Measurements from ENCODE around the gene KPNA1.

KPNA1 gene

GRCh38 chr3:122514123-122515019 lies at the start of gene KPNA1:
Gene KPNA1 (minus strand): TSS chr3:122514939. CDS start chr3:122496565, 18,374 bp downstream.
- peaks cover 39% of the 10 kb centered on the region for H3K4me1 Mint-ChIP-seq
- no peak for TF ChIP-seq CTCF (IDR thresholded peaks at IDR 0.05; ENCODE audit: unreplicated experiment in 3 of 3)
- H3K36me3 Mint-ChIP-seq (ENCODE audit: low read depth) = peaks cover 18% of the 10 kb centered on the region
- peak within 1 kb of the TSS; percentile 72 to 91 (median 90) for H3K27ac Mint-ChIP-seq
- peak within 1 kb of the TSS; percentile 90 to 95 (median 90) for H3K4me3 Mint-ChIP-seq
- H3K27me3 Mint-ChIP-seq (ENCODE audit: low read depth) = no peaks in the 10 kb centered on the region
- no peaks in the 10 kb centered on the region for H3K9me3 Mint-ChIP-seq

GRCh38 chr3:122564155-122564912 lies 49.6 kb upstream of the KPNA1 start, which contains the start of the genes DTX3L and PARP9:
Gene DTX3L (plus strand): TSS chr3:122564338. CDS start chr3:122564427, 89 bp downstream.
Gene PARP9 (minus strand): TSS chr3:122564300. CDS start chr3:122559620, 4,680 bp downstream.
- Mint-ChIP-seq H3K27ac (peak within 1 kb of the TSS; percentile 87 to 95 (median 88)), H3K4me1 (peaks cover 32% of the 10 kb centered on the region), H3K36me3 (ENCODE audit: low read depth) (peaks cover 3% of the 10 kb centered on the region), H3K4me3 (peak within 1 kb of the TSS; percentile 82 to 84 (median 83)), H3K9me3 (no peaks in the 10 kb centered on the region), H3K27me3 (ENCODE audit: low read depth) (no peaks in the 10 kb centered on the region)
- no peak for TF ChIP-seq CTCF (IDR thresholded peaks at IDR 0.05; ENCODE audit: unreplicated experiment in 3 of 3)

- H3K4me1 Mint-ChIP-seq = peaks cover 32% of the 10 kb centered on the region
- peak overlapping the region; percentile 87 to 95 (median 88) for H3K27ac Mint-ChIP-seq
- TF ChIP-seq CTCF (IDR thresholded peaks at IDR 0.05; ENCODE audit: unreplicated experiment in 3 of 3) = no peak
- H3K27me3 Mint-ChIP-seq (ENCODE audit: low read depth) = no peaks in the 10 kb centered on the region
- H3K4me3 Mint-ChIP-seq = peak overlapping the region; percentile 82 to 84 (median 83)
- H3K36me3 Mint-ChIP-seq (ENCODE audit: low read depth) = peaks cover 3% of the 10 kb centered on the region
- no peaks in the 10 kb centered on the region for H3K9me3 Mint-ChIP-seq
Measured at GRCh38 chr3:122563717-122564025, 48.9 kb upstream of the KPNA1 start.

GRCh38 chr3:122562923-122563716 lies 48.4 kb upstream of the KPNA1 start:
- no peak for TF ChIP-seq CTCF (IDR thresholded peaks at IDR 0.05; ENCODE audit: unreplicated experiment in 3 of 3)
- peaks cover 32% of the 10 kb centered on the region for H3K4me1 Mint-ChIP-seq
- H3K4me3 Mint-ChIP-seq = peak overlapping the region; percentile 82 to 84 (median 83)
- H3K36me3 Mint-ChIP-seq (ENCODE audit: low read depth) = peaks cover 3% of the 10 kb centered on the region
- H3K9me3 Mint-ChIP-seq = no peaks in the 10 kb centered on the region
- no peaks in the 10 kb centered on the region for H3K27me3 Mint-ChIP-seq (ENCODE audit: low read depth)
- peak overlapping the region; percentile 87 to 95 (median 88) for H3K27ac Mint-ChIP-seq

DNA sequence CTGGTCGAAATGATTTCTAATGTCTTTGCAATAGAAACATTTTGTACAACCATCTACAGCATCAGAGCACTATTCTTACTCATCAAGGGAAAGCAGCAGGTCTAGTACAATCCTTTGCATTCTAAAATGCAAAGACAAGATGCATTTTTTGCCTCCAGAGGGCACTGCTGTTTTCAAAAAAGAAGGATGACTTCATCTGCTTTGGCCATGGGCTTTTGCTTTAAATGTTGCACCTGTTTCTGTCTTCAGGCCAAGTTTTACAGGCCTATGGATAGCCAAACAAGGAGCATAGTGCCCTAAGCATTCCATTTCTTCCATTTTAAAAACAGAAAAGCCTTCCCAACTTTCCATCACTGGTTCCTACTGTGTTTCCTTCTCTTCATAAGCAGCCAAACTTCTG lies 45.9 kb upstream of the KPNA1 start:
- peak overlapping the region in 1 of 3 experiments; percentile 55 for H3K4me3 Mint-ChIP-seq
- H3K27me3 Mint-ChIP-seq (ENCODE audit: low read depth) = no peaks in the 10 kb centered on the region
- H3K4me1 Mint-ChIP-seq = peaks cover 26% of the 10 kb centered on the region
- H3K36me3 Mint-ChIP-seq (ENCODE audit: low read depth) = peaks cover 3% of the 10 kb centered on the region
- peak; percentile 54 to 63 (median 55) for TF ChIP-seq CTCF (IDR thresholded peaks at IDR 0.05; ENCODE audit: unreplicated experiment in 3 of 3)
- peak overlapping the region in 1 of 3 experiments; percentile 60 for H3K27ac Mint-ChIP-seq
- H3K9me3 Mint-ChIP-seq = no peaks in the 10 kb centered on the region

All from nephron (organoid).